ENCODE results near the gene GRID2.

DNA sequence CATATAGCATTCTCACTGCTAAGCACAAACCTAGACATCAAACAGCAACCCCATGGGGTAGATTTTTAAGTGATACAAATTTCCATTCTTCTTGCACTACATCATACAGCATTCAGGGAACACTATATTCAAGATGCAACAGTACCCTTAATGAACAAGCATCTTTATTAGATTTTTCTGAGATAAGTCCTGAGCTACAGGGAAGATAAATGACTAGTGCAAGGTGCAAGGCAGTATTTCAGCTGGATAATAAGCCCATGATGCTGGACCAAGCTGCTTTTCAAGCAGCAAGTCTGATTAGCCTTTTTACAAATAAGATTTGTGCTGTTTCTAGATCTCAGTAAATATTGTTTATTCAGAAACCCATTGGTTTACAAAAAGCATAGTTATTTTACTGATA, 1332.2 kb downstream of the GRID2 start:
- TF ChIP-seq EZH2 (conservative IDR thresholded peaks at IDR 0.05; ENCODE audit: low read depth, low read length) (no peak), ZKSCAN1 (IDR thresholded peaks at IDR 0.05; ENCODE audit: low read length) (no peak), ZNF318 (CRISPR knock-in tag; IDR thresholded peaks at IDR 0.05) (no peak), RELA (CRISPR knock-in tag; IDR thresholded peaks at IDR 0.05) (no peak), PCBP2 (optimal IDR thresholded peaks at IDR 0.05; ENCODE audit: low read depth, low read length, poor library complexity, severe bottlenecking) (no peak), SMYD3 (CRISPR knock-in tag; IDR thresholded peaks at IDR 0.05) (no peak), E2F1 (CRISPR knock-in tag; IDR thresholded peaks at IDR 0.05) (no peak), RARA (CRISPR knock-in tag; IDR thresholded peaks at IDR 0.05) (no peak), NCOA2 (CRISPR knock-in tag; IDR thresholded peaks at IDR 0.05) (no peak), FLYWCH1 (CRISPR knock-in tag; IDR thresholded peaks at IDR 0.05) (no peak), KDM1A (CRISPR knock-in tag; IDR thresholded peaks at IDR 0.05) (no peak)

Measured in HepG2 (cell line).